GM12872 (cell line): ENCODE measurements around the gene AOPEP.

ENCODE experiments used
- CTCF ChIP-seq: IDR thresholded peaks from 3 replicates; pipeline ENCODE4 v1.5.1; 2011; ENCODE audit warnings: low read depth, mild to moderate bottlenecking, low read length, moderate library complexity; ENCODE audit not compliant: insufficient read depth

The AOPEP gene

GRCh38 chr9:94937214-94937903 is 210.9 kb downstream of the AOPEP start:
- no peak for TF ChIP-seq CTCF

GRCh38 chr9:94938384-94938783 is 211.9 kb downstream of the AOPEP start:
- TF ChIP-seq CTCF = no peak

- no peak for TF ChIP-seq CTCF
Observed at GRCh38 chr9:94941211-94941875, 214.8 kb downstream of the AOPEP start.

GRCh38 chr9:94944626-94945025 is 218.1 kb downstream of the AOPEP start:
- TF ChIP-seq CTCF = no peak

GRCh38 chr9:94945197-94946144 is 219.0 kb downstream of the AOPEP start:
- no peak for TF ChIP-seq CTCF

- no peak for TF ChIP-seq CTCF
Observed at GRCh38 chr9:94946256-94946655, 219.8 kb downstream of the AOPEP start.
